HG03097 (cell line): ENCODE measurements around the gene RCHY1.

Experiments used
- ATAC-seq: cut with Tn5 transposase; IDR thresholded peaks from one replicate; pipeline ENCODE4 v1.9.1; 2021; ENCODE audit not compliant: unreplicated experiment, low FRiP score

Gene RCHY1

DNA sequence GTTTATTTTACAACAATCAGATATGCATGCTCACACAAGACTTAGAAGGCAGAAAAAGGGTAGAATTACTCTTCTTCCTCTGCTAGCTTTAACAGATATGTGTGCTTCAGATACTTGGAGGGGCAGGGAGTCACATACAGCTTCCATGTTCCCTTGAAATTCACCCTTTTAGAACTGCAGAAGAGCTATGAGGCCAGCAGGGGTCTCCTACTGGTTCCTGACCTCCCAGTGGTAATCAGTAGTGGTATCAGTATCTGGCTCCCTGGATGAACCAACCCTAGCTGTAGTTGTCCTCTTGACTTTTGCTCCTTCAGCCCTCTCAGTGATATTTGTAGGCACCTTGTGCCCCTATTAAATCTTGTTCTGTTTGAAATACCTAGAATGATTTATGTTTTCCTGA is 81.5 kb downstream of the RCHY1 start:
- ATAC-seq = no peak

DNA sequence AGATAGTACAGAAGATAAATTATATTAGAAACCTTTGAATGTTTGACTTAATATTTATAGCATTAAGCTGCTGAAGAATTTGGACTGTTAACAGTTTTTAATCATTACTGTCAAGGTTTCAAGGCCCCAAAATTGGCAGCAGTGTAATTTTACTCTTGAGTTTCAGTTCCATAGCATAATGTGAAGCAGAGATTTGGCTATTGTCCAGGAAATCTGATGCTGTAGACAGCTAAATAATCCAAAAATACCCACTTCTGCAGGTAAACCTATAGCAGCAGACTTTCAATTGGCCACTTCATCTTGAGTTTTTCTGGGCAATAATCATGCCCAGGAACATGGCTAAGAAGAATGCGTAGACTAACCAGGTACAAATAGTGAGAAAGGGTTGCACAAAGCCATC is 85.0 kb downstream of the RCHY1 start:
- no peak for ATAC-seq
